G401 (cell line): ENCODE data around the gene COL23A1. TPM values are rescaled to one million over a fixed set of nuclear protein-coding genes. Genes with fewer than 3 reads are reported as not detected.

Source experiments
- DNase-seq: peaks from one replicate; pipeline ENCODE4 v3.0.0-alpha.2; 2015; ENCODE audit warnings: low spot score
- in situ Hi-C: cut with HindIII; loops from 2 replicates; pipeline ENCODE4 v1.10.0; 2016; ENCODE audit warnings: low sequenced_read_pairs, mixed read lengths
- total RNA-seq: library from RNA; depleted of rRNA; stranded (reverse); fragments of >200 nt; shearing (Covaris generic); gene quantifications from 2 replicates; pipeline ENCODE4 v1.2.3, GENCODE V29; 2014; rRNA removed

COL23A1 gene
- total RNA-seq, 1 experiment from 2014 or later, result not detected

- in situ Hi-C loops, result no loop called here
- no peak for DNase-seq
Observed at GRCh38 chr5:178196986-178197385, 393.2 kb downstream of the COL23A1 start.

DNA sequence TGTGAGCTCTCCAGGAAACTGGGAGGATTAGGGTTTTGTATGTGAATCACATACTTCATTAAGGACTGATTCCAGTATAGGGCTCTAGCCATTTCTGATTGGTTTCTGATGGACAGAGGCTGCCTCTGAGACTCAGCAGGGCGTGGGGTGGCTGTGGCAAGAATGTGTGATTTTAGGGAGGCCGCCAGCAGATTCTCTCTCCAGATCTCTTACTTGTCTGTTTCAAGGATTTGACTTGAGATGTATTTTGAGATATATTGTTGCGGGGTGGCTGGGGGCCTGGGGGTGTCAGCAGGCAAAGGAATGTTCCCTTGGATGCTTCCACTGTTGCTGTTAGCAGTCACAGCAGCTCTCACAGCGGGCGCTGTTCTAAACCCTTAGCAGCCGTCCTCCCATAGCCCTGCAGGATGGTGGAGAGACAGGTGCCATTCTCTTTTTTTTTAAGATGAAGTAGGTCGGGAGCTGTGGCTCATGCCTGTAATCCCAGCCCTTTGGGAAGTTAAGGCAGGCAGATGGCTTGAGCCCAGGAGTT lies 393.8 kb downstream of the COL23A1 start:
- DNase-seq, result no peak
- in situ Hi-C loops, result no loop called here

GRCh38 chr5:178194026-178194425 lies 396.2 kb downstream of the COL23A1 start:
- in situ Hi-C loops, result no loop called here
- DNase-seq, result no peak

- DNase-seq, result no peak
- in situ Hi-C loops, result no loop called here
Observed at GRCh38 chr5:178193251-178193809, 396.9 kb downstream of the COL23A1 start.

DNA sequence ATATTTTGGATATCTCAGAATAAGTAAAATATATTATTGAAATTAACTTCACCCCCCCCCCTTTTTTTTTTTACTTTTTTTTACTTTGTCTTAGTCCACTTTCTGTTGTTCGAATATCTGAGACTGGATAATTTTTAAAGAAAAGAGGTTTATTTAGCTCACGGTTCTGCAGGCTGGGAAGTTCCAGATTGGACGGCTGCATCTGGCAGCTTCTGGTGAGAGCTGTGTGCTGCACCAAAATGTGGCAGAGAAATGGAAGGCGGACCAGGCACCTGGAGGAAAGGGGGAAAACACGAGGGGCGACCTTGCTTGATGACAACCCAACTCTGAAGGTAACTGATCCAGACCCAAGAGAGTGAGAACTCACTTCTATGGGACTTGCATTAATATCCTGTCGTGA lies 397.4 kb downstream of the COL23A1 start:
- in situ Hi-C loops, result no loop called here
- no peak for DNase-seq

GRCh38 chr5:178192244-178192643 lies 397.9 kb downstream of the COL23A1 start:
- DNase-seq, result no peak
- in situ Hi-C loops, result no loop called here

GRCh38 chr5:178191661-178192060 lies 398.5 kb downstream of the COL23A1 start:
- DNase-seq, result no peak
- in situ Hi-C loops, result no loop called here

GRCh38 chr5:178189433-178189832 lies 400.8 kb downstream of the COL23A1 start:
- in situ Hi-C loops, result no loop called here
- no peak for DNase-seq

Other genes with a start within 250 kb of the COL23A1 start
- 5.2 and 9.8 TPM in 2 replicates for gene CLK4, start 36.7 kb upstream of the COL23A1 start, total RNA-seq
- 3.7 and 7.9 TPM in 2 replicates for gene ZNF354A, start 140.3 kb upstream of the COL23A1 start, total RNA-seq